Aorta (tissue), 5 donors: Measurements from ENCODE around the gene MED12L. TPM values are rescaled to one million over a fixed set of nuclear protein-coding genes. Genes with fewer than 3 reads are reported as not detected.

Experiments
- ATAC-seq: fragments of 200-7000 bp; cut with Tn5 transposase; one replicate; pipeline ENCODE4 v1.9.1; 2022; ENCODE audit warnings: moderate library complexity; ENCODE audit not compliant: low FRiP score
- DNase-seq, 2 donors: peaks; one replicate each; pipeline ENCODE4 v3.0.0-alpha.2; 2020
- H3K27ac ChIP-seq, 2 donors: one replicate each; pipeline ENCODE4 v1.5.1; 2013; ENCODE audit warnings: low read length in 2 of 2, mild to moderate bottlenecking in 2 of 2, moderate library complexity in 2 of 2, control low read depth in 1 of 2, inconsistent platforms in 1 of 2, low read depth in 1 of 2
- H3K27me3 ChIP-seq, 2 donors: one replicate each; pipeline ENCODE4 v1.6.1; 2013; ENCODE audit warnings: control low read depth in 1 of 2, low read length in 1 of 2, mild to moderate bottlenecking in 1 of 2, moderate library complexity in 1 of 2; ENCODE audit not compliant: insufficient read depth in 2 of 2, control insufficient read depth in 1 of 2
- H3K36me3 ChIP-seq, 2 donors: one replicate each; pipeline ENCODE4 v1.6.1; 2013; ENCODE audit warnings: control low read depth in 1 of 2, low read length in 1 of 2, mild to moderate bottlenecking in 1 of 2; ENCODE audit not compliant: insufficient read depth in 2 of 2, control insufficient read depth in 1 of 2
- H3K4me1 ChIP-seq, 2 donors: one replicate each; pipeline ENCODE4 v1.6.1; 2013; ENCODE audit warnings: low read length in 2 of 2, control low read depth in 1 of 2, mild to moderate bottlenecking in 1 of 2, moderate library complexity in 1 of 2; ENCODE audit not compliant: insufficient read depth in 2 of 2, control insufficient read depth in 1 of 2
- H3K4me3 ChIP-seq, 2 donors: one replicate each; pipeline ENCODE4 v1.5.1; 2013; ENCODE audit warnings: low read length in 2 of 2, control low read depth in 1 of 2, mild to moderate bottlenecking in 1 of 2
- H3K9me3 ChIP-seq: one replicate; pipeline ENCODE4 v1.6.1; 2013; ENCODE audit warnings: mild to moderate bottlenecking, low read length; ENCODE audit not compliant: control insufficient read depth
- WGBS, 2 donors: extraction: QIAGEN DNeasy Blood & Tissue Kit; methylation state at CpG; one replicate each; pipeline ENCODE4 v1.1.7; 2013; 5-methylcytosine and 5-hydroxymethylcytosine counted together
- intact Hi-C, 2 donors: fragments of 100-400 bp; cut with DNase I; formaldehyde crosslinking; loops; one replicate each; pipeline versions ENCODE4 v1.14.2 to v1.15.0; 2022
- polyA plus RNA-seq, 2 donors: library from polyadenylated mRNA; stranded (reverse); fragments of 200-250 nt; gene quantifications; one replicate each; pipeline ENCODE4 v1.2.3, GENCODE V29; 2013
- total RNA-seq, 2 donors: library from RNA; stranded (reverse); fragmentation: NEBNext Ultra II Directional; extraction: Animal tissue kit (Norgen Biotek cat#: 25700); gene quantifications; one replicate each; pipeline ENCODE4 v1.2.1, GENCODE V29; 2021
- donor health status: healthy with polysubstance abuse.
- donor health status: Bipolar disorder and iron deficiency.
- donor health status: DM: no; HTN: no; CAD: no.
- donor health status: DM: no; HTN: no; CAD: no.
- donor health status: DM: yes; HTN: yes; CAD: no.

The MED12L gene
- total and polyA plus RNA-seq, 4 donors: 1.1 to 2.3 TPM; not detected in 2

GRCh38 chr3:151330379-151330778, 244.9 kb downstream of the MED12L start:
- DNase-seq (no peak), ATAC-seq (no peak)
- Histone ChIP-seq H3K27ac (no peak overlapping the region), H3K27me3 (no peaks in the 10 kb centered on the region), H3K9me3 (no peaks in the 10 kb centered on the region), H3K4me1 (no peaks in the 10 kb centered on the region), H3K36me3 (no peaks in the 10 kb centered on the region), H3K4me3 (no peak overlapping the region)
- 66 to 80% methylated on average over 4 of the region's 4 CpGs for WGBS, 2 donors
- intact Hi-C loops: no loop called here

GRCh38 chr3:151330899-151331298, 245.4 kb downstream of the MED12L start:
- no peak overlapping the region for H3K4me3 ChIP-seq
- H3K4me1 ChIP-seq: no peaks in the 10 kb centered on the region
- intact Hi-C loops: no loop called here
- H3K36me3 ChIP-seq: no peaks in the 10 kb centered on the region
- H3K9me3 ChIP-seq: no peaks in the 10 kb centered on the region
- no peak overlapping the region for H3K27ac ChIP-seq
- DNase-seq (no peak), ATAC-seq (no peak)
- no peaks in the 10 kb centered on the region for H3K27me3 ChIP-seq

- ATAC-seq (no peak), DNase-seq (no peak)
- no peaks in the 10 kb centered on the region for H3K9me3 ChIP-seq
- H3K27ac ChIP-seq: no peak overlapping the region
- H3K27me3 ChIP-seq: no peaks in the 10 kb centered on the region
- H3K36me3 ChIP-seq: no peaks in the 10 kb centered on the region
- intact Hi-C loops: no loop called here
- 31 to 39% methylated on average over 2 of the region's 2 CpGs for WGBS, 2 donors
- no peak overlapping the region for H3K4me3 ChIP-seq
- H3K4me1 ChIP-seq: no peaks in the 10 kb centered on the region
Observed at GRCh38 chr3:151331696-151332095, 246.2 kb downstream of the MED12L start.

GRCh38 chr3:151345859-151346258, 260.4 kb downstream of the MED12L start:
- ATAC-seq: no peak
- Histone ChIP-seq H3K4me1 (no peaks in the 10 kb centered on the region), H3K4me3 (peak overlapping the region; percentile 20 to 69), H3K36me3 (no peaks in the 10 kb centered on the region), H3K27ac (no peak overlapping the region), H3K9me3 (no peaks in the 10 kb centered on the region), H3K27me3 (no peaks in the 10 kb centered on the region)
- peak in 1 of 2 donors; percentile 21 for DNase-seq
- intact Hi-C loops: no loop called here
- WGBS, 2 donors: 45 to 49% methylated on average over 2 of the region's 2 CpGs

- ATAC-seq (no peak), DNase-seq (no peak)
- intact Hi-C loops: no loop called here
- Histone ChIP-seq H3K9me3 (no peaks in the 10 kb centered on the region), H3K4me3 (no peak overlapping the region), H3K27ac (no peak overlapping the region), H3K27me3 (no peaks in the 10 kb centered on the region), H3K4me1 (no peaks in the 10 kb centered on the region), H3K36me3 (no peaks in the 10 kb centered on the region)
- 91 to 93% methylated on average over 3 of the region's 3 CpGs for WGBS, 2 donors
Observed at GRCh38 chr3:151346292-151346691, 260.8 kb downstream of the MED12L start.

GRCh38 chr3:151347432-151347831, 262.0 kb downstream of the MED12L start:
- H3K9me3 ChIP-seq: no peaks in the 10 kb centered on the region
- H3K27ac ChIP-seq: no peak overlapping the region
- no peaks in the 10 kb centered on the region for H3K36me3 ChIP-seq
- 77 to 79% methylated on average over 6 of the region's 6 CpGs for WGBS, 2 donors
- ATAC-seq (peak; percentile 56), DNase-seq (peak in 1 of 2 donors; percentile 63)
- no peak overlapping the region for H3K4me3 ChIP-seq
- no peaks in the 10 kb centered on the region for H3K27me3 ChIP-seq
- intact Hi-C loops: no loop called here
- H3K4me1 ChIP-seq: no peaks in the 10 kb centered on the region

- intact Hi-C loops: no loop called here
- 94 to 95% methylated on average over 1 of the region's 1 CpG for WGBS, 2 donors
- no peaks in the 10 kb centered on the region for H3K27me3 ChIP-seq
- no peak overlapping the region for H3K4me3 ChIP-seq
- DNase-seq (no peak), ATAC-seq (no peak)
- H3K4me1 ChIP-seq: no peaks in the 10 kb centered on the region
- H3K36me3 ChIP-seq: no peaks in the 10 kb centered on the region
- no peaks in the 10 kb centered on the region for H3K9me3 ChIP-seq
- H3K27ac ChIP-seq: no peak overlapping the region
Observed at GRCh38 chr3:151350656-151351055, 265.2 kb downstream of the MED12L start.

GRCh38 chr3:151351219-151351618, 265.8 kb downstream of the MED12L start:
- WGBS, 2 donors: 94 to 96% methylated on average over 1 of the region's 1 CpG
- DNase-seq (no peak), ATAC-seq (no peak)
- Histone ChIP-seq H3K9me3 (no peaks in the 10 kb centered on the region), H3K4me3 (no peak overlapping the region), H3K36me3 (no peaks in the 10 kb centered on the region), H3K4me1 (no peaks in the 10 kb centered on the region), H3K27me3 (no peaks in the 10 kb centered on the region), H3K27ac (no peak overlapping the region)
- intact Hi-C loops: no loop called here

GRCh38 chr3:151351648-151352047, 266.2 kb downstream of the MED12L start:
- Histone ChIP-seq H3K27ac (no peak overlapping the region), H3K9me3 (no peaks in the 10 kb centered on the region), H3K4me3 (no peak overlapping the region), H3K36me3 (no peaks in the 10 kb centered on the region), H3K27me3 (no peaks in the 10 kb centered on the region), H3K4me1 (no peaks in the 10 kb centered on the region)
- no peak for ATAC-seq
- 92 to 94% methylated on average over 4 of the region's 4 CpGs for WGBS, 2 donors
- no peak for DNase-seq
- intact Hi-C loops: no loop called here
